CD4-positive, CD25-positive, alpha-beta regulatory T cell (primary cell): ENCODE results near the gene APBA2. TPM values are rescaled to one million over a fixed set of nuclear protein-coding genes. Genes with fewer than 3 reads are reported as not detected.

Experiments used
- ATAC-seq, 2 donors: fragments of 150-1000 bp; cut with Tn5 transposase; one replicate each; pipeline ENCODE4 v1.10.0; 2021; ENCODE audit warnings: low read depth in 2 of 2, moderate number of reproducible peaks in 2 of 2, moderate library complexity in 1 of 2
- DNase-seq, 3 donors: peaks; one replicate each; pipeline versions ENCODE4 v3.0.0 to v3.0.0-alpha.2; 2012 to 2022; ENCODE audit warnings: mixed read lengths in 1 of 3
- H3K27ac ChIP-seq: one replicate; pipeline ENCODE4 v1.7.0; 2013; ENCODE audit warnings: mild to moderate bottlenecking, low read length; ENCODE audit not compliant: insufficient read depth, poor library complexity, severe bottlenecking
- H3K27me3 ChIP-seq: one replicate; pipeline ENCODE4 v1.7.0; 2013; ENCODE audit warnings: low read length; ENCODE audit not compliant: control insufficient read depth, insufficient read depth
- H3K36me3 ChIP-seq: one replicate; pipeline ENCODE4 v1.7.0; 2013; ENCODE audit warnings: mild to moderate bottlenecking, low read length, moderate library complexity; ENCODE audit not compliant: control insufficient read depth, insufficient read depth
- H3K4me1 ChIP-seq: 2 replicates; pipeline ENCODE4 v1.7.0; 2013; ENCODE audit warnings: mild to moderate bottlenecking, low read length; ENCODE audit not compliant: insufficient read depth, control insufficient read depth, poor library complexity, severe bottlenecking
- H3K4me3 ChIP-seq: one replicate; pipeline ENCODE4 v1.7.0; 2013; ENCODE audit warnings: low read depth, mild to moderate bottlenecking, low read length, moderate library complexity
- H3K9me3 ChIP-seq, 2 experiments: 1 replicate in 1 of 2; 2 replicates in 1 of 2; pipeline ENCODE4 v1.7.0; 2013; ENCODE audit warnings: low read length in 2 of 2, mild to moderate bottlenecking in 1 of 2, moderate library complexity in 1 of 2; ENCODE audit not compliant: control insufficient read depth in 2 of 2
- H3K27ac Mint-ChIP-seq, 3 donors: one replicate each; pipeline ENCODE4 v1.8.0; 2020 to 2022; ENCODE audit warnings: mild to moderate bottlenecking in 3 of 3, mixed read lengths in 3 of 3, moderate library complexity in 2 of 3
- H3K27me3 Mint-ChIP-seq: one replicate; pipeline ENCODE4 v1.8.0; 2022; ENCODE audit warnings: mild to moderate bottlenecking, mixed read lengths
- H3K36me3 Mint-ChIP-seq: one replicate; pipeline ENCODE4 v1.8.0; 2020; ENCODE audit warnings: mixed read lengths
- H3K4me1 Mint-ChIP-seq, 4 donors: one replicate each; pipeline ENCODE4 v1.8.0; 2020 to 2022; ENCODE audit warnings: mixed read lengths in 4 of 4, mild to moderate bottlenecking in 1 of 4
- H3K4me3 Mint-ChIP-seq, 4 donors: one replicate each; pipeline ENCODE4 v1.8.0; 2020 to 2022; ENCODE audit warnings: mild to moderate bottlenecking in 4 of 4, mixed read lengths in 4 of 4, moderate library complexity in 3 of 4
- H3K9me3 Mint-ChIP-seq, 7 donors: one replicate each; pipeline ENCODE4 v1.8.0; 2020 to 2022; ENCODE audit warnings: mixed read lengths in 7 of 7, mild to moderate bottlenecking in 3 of 7, moderate library complexity in 2 of 7
- polyA plus RNA-seq, 4 donors: library from polyadenylated mRNA; unstranded; fragments of 300-500 nt; fragmentation: Illumina TruSeq; gene quantifications; one replicate each; pipeline ENCODE4 v1.2.3, GENCODE V29; 2021
- total RNA-seq: library from RNA; stranded (reverse); gene quantifications from one replicate; pipeline ENCODE4 v1.2.3, GENCODE V29; 2022

The APBA2 gene
- total and polyA plus RNA-seq, 5 donors from 2014 or later: 8.6 to 24.2 (median 13.9) TPM

- DNase-seq (no peak), ATAC-seq (no peak)
- H3K36me3 ChIP-seq: no peaks in the 10 kb centered on the region
- Mint-ChIP-seq H3K4me1 (peaks cover 4 to 74% (median 16%) of the 10 kb centered on the region in 4 donors), H3K9me3 (peaks cover 0 to 3% (median 0%) of the 10 kb centered on the region in 7 donors), H3K27me3 (peaks cover 7% of the 10 kb centered on the region), H3K4me3 (peak overlapping the region in 1 of 4 donors; percentile 17), H3K36me3 (peaks cover 10% of the 10 kb centered on the region), H3K27ac (peak overlapping the region; percentile 65 to 82 (median 75))
- H3K27me3 ChIP-seq: no peaks in the 10 kb centered on the region
- H3K9me3 ChIP-seq: no peaks in the 10 kb centered on the region
- no peak overlapping the region for H3K4me3 ChIP-seq
- no peak overlapping the region for H3K27ac ChIP-seq
- H3K4me1 ChIP-seq: peaks cover 17% of the 10 kb centered on the region
These were observed 50.3 kb downstream of the APBA2 start for GRCh38 chr15:28936081-28936480.

- Histone ChIP-seq H3K36me3 (no peaks in the 10 kb centered on the region), H3K27me3 (no peaks in the 10 kb centered on the region), H3K4me1 (peaks cover 17% of the 10 kb centered on the region), H3K9me3 (no peaks in the 10 kb centered on the region), H3K4me3 (no peak overlapping the region), H3K27ac (no peak overlapping the region)
- Mint-ChIP-seq H3K36me3 (peaks cover 12% of the 10 kb centered on the region), H3K9me3 (peaks cover 0 to 3% (median 0%) of the 10 kb centered on the region in 7 donors), H3K27ac (peak overlapping the region in 2 of 3 donors; percentile 65 to 79), H3K27me3 (peaks cover 8% of the 10 kb centered on the region), H3K4me3 (peak overlapping the region in 1 of 4 donors; percentile 17), H3K4me1 (peaks cover 4 to 77% (median 17%) of the 10 kb centered on the region in 4 donors)
- DNase-seq (no peak), ATAC-seq (no peak)
These were observed 50.7 kb downstream of the APBA2 start for GRCh38 chr15:28936481-28936881.

GRCh38 chr15:28937271-28937670 is 51.5 kb downstream of the APBA2 start:
- peak overlapping the region in 2 of 4 donors; percentile 64 to 66 for H3K4me3 Mint-ChIP-seq
- Histone ChIP-seq H3K4me3 (no peak overlapping the region), H3K36me3 (no peaks in the 10 kb centered on the region), H3K4me1 (peaks cover 17% of the 10 kb centered on the region), H3K9me3 (no peaks in the 10 kb centered on the region), H3K27me3 (no peaks in the 10 kb centered on the region), H3K27ac (no peak overlapping the region)
- H3K36me3 Mint-ChIP-seq: peaks cover 12% of the 10 kb centered on the region
- peaks cover 6% of the 10 kb centered on the region for H3K27me3 Mint-ChIP-seq
- ATAC-seq (no peak), DNase-seq (no peak)
- peak overlapping the region; percentile 5 to 79 (median 40) for H3K27ac Mint-ChIP-seq
- H3K9me3 Mint-ChIP-seq: peaks cover 0 to 1% (median 0%) of the 10 kb centered on the region in 7 donors
- H3K4me1 Mint-ChIP-seq: peaks cover 4 to 83% (median 17%) of the 10 kb centered on the region in 4 donors

GRCh38 chr15:28942046-28942445 is 56.3 kb downstream of the APBA2 start:
- H3K36me3 Mint-ChIP-seq: peaks cover 27% of the 10 kb centered on the region
- no peaks in the 10 kb centered on the region for H3K27me3 ChIP-seq
- peaks cover 0 to 3% (median 0%) of the 10 kb centered on the region in 7 donors for H3K9me3 Mint-ChIP-seq
- H3K27ac ChIP-seq: no peak overlapping the region
- peaks cover 10% of the 10 kb centered on the region for H3K27me3 Mint-ChIP-seq
- H3K4me1 ChIP-seq: peaks cover 14% of the 10 kb centered on the region
- H3K4me3 ChIP-seq: no peak overlapping the region
- H3K4me1 Mint-ChIP-seq: peaks cover 4 to 54% (median 5%) of the 10 kb centered on the region in 4 donors
- DNase-seq (peak in 1 of 3 donors; percentile 36), ATAC-seq (peak in 1 of 2 donors; percentile 57)
- H3K36me3 ChIP-seq: peaks cover 2% of the 10 kb centered on the region
- H3K4me3 Mint-ChIP-seq: peak overlapping the region in 2 of 4 donors; percentile 26 to 35
- H3K27ac Mint-ChIP-seq: no peak overlapping the region
- no peaks in the 10 kb centered on the region for H3K9me3 ChIP-seq

GRCh38 chr15:28942571-28942970 is 56.8 kb downstream of the APBA2 start:
- DNase-seq: no peak
- no peak overlapping the region for H3K27ac ChIP-seq
- no peaks in the 10 kb centered on the region for H3K9me3 ChIP-seq
- Mint-ChIP-seq H3K27me3 (peaks cover 10% of the 10 kb centered on the region), H3K27ac (no peak overlapping the region), H3K4me3 (peak overlapping the region in 1 of 4 donors; percentile 26), H3K9me3 (peaks cover 0 to 3% (median 0%) of the 10 kb centered on the region in 7 donors), H3K4me1 (peaks cover 3 to 55% (median 5%) of the 10 kb centered on the region in 4 donors), H3K36me3 (peaks cover 27% of the 10 kb centered on the region)
- peaks cover 10% of the 10 kb centered on the region for H3K4me1 ChIP-seq
- no peak for ATAC-seq
- peaks cover 2% of the 10 kb centered on the region for H3K36me3 ChIP-seq
- no peak overlapping the region for H3K4me3 ChIP-seq
- no peaks in the 10 kb centered on the region for H3K27me3 ChIP-seq

- DNase-seq (no peak), ATAC-seq (no peak)
- Mint-ChIP-seq H3K4me3 (no peak overlapping the region), H3K4me1 (peaks cover under 1 to 55% (median 4%) of the 10 kb centered on the region in 4 donors), H3K27me3 (peaks cover 10% of the 10 kb centered on the region), H3K36me3 (peaks cover 27% of the 10 kb centered on the region), H3K9me3 (peaks cover 0 to 3% (median 0%) of the 10 kb centered on the region in 7 donors), H3K27ac (no peak overlapping the region)
- H3K27ac ChIP-seq: no peak overlapping the region
- H3K27me3 ChIP-seq: no peaks in the 10 kb centered on the region
- H3K9me3 ChIP-seq: no peaks in the 10 kb centered on the region
- H3K36me3 ChIP-seq: peaks cover 2% of the 10 kb centered on the region
- no peak overlapping the region for H3K4me3 ChIP-seq
- peaks cover 5% of the 10 kb centered on the region for H3K4me1 ChIP-seq
These were observed 57.4 kb downstream of the APBA2 start for GRCh38 chr15:28943146-28943545.

GRCh38 chr15:28943611-28944230 is 57.9 kb downstream of the APBA2 start:
- ATAC-seq (no peak), DNase-seq (no peak)
- Mint-ChIP-seq H3K4me3 (no peak overlapping the region), H3K27ac (peak overlapping the region in 1 of 3 donors; percentile 55), H3K9me3 (peaks cover 0 to 3% (median 0%) of the 10 kb centered on the region in 7 donors), H3K27me3 (peaks cover 10% of the 10 kb centered on the region), H3K36me3 (peaks cover 27% of the 10 kb centered on the region), H3K4me1 (peaks cover 0 to 56% (median 6%) of the 10 kb centered on the region in 4 donors)
- Histone ChIP-seq H3K27me3 (no peaks in the 10 kb centered on the region), H3K4me1 (no peaks in the 10 kb centered on the region), H3K36me3 (peaks cover 2% of the 10 kb centered on the region), H3K27ac (no peak overlapping the region), H3K4me3 (no peak overlapping the region), H3K9me3 (no peaks in the 10 kb centered on the region)

GRCh38 chr15:28944286-28944685 is 58.5 kb downstream of the APBA2 start:
- H3K4me3 ChIP-seq: no peak overlapping the region
- Mint-ChIP-seq H3K27ac (peak overlapping the region in 1 of 3 donors; percentile 55), H3K4me1 (peaks cover 0 to 55% (median 3%) of the 10 kb centered on the region in 4 donors), H3K27me3 (peaks cover 10% of the 10 kb centered on the region), H3K4me3 (no peak overlapping the region), H3K36me3 (peaks cover 26% of the 10 kb centered on the region), H3K9me3 (peaks cover 0 to 3% (median 0%) of the 10 kb centered on the region in 7 donors)
- peaks cover 2% of the 10 kb centered on the region for H3K36me3 ChIP-seq
- no peaks in the 10 kb centered on the region for H3K4me1 ChIP-seq
- ATAC-seq: no peak
- no peak for DNase-seq
- no peak overlapping the region for H3K27ac ChIP-seq
- H3K9me3 ChIP-seq: no peaks in the 10 kb centered on the region
- H3K27me3 ChIP-seq: no peaks in the 10 kb centered on the region
